ENCODE data around the gene POU4F3. TPM values are rescaled to one million over a fixed set of nuclear protein-coding genes. Genes with fewer than 3 reads are reported as not detected.

POU4F3 gene
- total RNA-seq, 2 donors from 2014 or later, result 0.16 TPM; not detected in 1

DNA sequence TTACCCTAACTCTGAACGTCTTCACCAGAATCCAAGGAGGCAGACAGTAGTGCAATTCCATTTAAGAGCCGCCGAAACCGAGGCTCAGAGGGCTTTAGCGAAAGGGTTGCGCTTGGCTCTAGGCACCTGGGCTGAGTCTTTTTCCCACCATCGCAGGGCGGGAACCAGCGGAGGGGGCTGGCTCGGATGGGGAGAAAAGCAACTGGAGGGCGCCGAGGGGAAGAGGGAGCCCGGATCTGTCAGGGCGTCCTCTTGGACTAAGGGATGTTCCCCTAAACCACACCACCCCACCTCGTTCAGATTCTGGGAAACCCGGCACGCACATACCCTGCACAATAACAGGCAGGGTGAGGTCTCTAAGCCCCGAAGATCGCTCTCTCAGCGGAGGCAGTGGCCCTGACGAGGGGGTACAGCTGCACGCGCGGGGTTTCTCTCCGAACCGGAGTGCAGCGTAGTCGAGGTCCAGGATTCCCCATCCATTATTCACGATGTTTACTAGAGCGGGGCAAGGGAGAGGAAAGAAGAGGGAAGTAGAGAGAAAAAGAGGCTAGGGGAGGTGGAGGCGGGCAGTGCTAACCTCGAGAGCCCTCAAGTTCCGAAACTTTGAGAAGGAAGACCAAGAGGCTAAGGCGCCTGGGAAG, 1.3 kb upstream of the POU4F3 start:
- DNase-seq, result no peak
- ATAC-seq, result no peak
- intact Hi-C loops (cut with DNase I), result no loop called here

- no peak for DNase-seq
- no peak for ATAC-seq
- intact Hi-C loops (cut with DNase I), result no loop called here
These were observed 711 bp upstream of the POU4F3 start for GRCh38 chr5:146337928-146338327.

DNA sequence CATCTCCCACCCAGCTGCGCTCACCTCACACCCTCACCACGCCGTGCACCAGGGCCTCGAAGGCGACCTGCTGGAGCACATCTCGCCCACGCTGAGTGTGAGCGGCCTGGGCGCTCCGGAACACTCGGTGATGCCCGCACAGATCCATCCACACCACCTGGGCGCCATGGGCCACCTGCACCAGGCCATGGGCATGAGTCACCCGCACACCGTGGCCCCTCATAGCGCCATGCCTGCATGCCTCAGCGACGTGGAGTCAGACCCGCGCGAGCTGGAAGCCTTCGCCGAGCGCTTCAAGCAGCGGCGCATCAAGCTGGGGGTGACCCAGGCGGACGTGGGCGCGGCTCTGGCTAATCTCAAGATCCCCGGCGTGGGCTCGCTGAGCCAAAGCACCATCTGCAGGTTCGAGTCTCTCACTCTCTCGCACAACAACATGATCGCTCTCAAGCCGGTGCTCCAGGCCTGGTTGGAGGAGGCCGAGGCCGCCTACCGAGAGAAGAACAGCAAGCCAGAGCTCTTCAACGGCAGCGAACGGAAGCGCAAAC, 1.1 kb downstream of the POU4F3 start:
- no peak for ATAC-seq

GRCh38 chr5:146340260-146341081, 1.8 kb downstream of the POU4F3 start:
- intact Hi-C loops (cut with DNase I), result no loop called here
- peak; percentile 68 for DNase-seq
- peak in 1 of 2 donors; percentile 49 for ATAC-seq

More for the DNA sequence above, 1.1 kb downstream of the POU4F3 start:
- intact Hi-C loops (cut with DNase I), result no loop called here
- no peak for DNase-seq

DNA sequence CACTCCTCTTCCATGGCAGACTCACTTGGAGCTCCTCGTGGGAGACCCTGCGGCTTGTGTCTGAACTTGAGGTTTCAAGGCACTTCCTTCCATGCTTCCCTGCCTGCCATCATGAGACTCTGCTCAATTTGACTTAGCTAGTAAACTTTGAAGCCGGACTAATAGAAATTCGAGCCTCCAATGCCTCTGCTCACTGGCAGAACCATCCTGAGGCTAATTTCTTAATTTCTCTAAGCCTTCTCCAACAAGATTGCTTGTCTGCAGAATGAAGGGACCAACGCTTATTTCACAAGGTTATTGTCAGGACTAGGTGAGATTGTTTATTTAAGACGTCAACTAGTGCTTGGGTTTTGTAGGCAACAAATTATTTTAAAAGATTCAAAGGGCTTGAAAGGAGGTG, 3.2 kb downstream of the POU4F3 start:
- no peak for DNase-seq
- no peak for ATAC-seq
- intact Hi-C loops (cut with DNase I), result no loop called here

- DNase-seq (no peak), ATAC-seq (no peak)
- intact Hi-C loops (cut with DNase I), result no loop called here
These were observed 3.9 kb downstream of the POU4F3 start for GRCh38 chr5:146342519-146342881.

DNA sequence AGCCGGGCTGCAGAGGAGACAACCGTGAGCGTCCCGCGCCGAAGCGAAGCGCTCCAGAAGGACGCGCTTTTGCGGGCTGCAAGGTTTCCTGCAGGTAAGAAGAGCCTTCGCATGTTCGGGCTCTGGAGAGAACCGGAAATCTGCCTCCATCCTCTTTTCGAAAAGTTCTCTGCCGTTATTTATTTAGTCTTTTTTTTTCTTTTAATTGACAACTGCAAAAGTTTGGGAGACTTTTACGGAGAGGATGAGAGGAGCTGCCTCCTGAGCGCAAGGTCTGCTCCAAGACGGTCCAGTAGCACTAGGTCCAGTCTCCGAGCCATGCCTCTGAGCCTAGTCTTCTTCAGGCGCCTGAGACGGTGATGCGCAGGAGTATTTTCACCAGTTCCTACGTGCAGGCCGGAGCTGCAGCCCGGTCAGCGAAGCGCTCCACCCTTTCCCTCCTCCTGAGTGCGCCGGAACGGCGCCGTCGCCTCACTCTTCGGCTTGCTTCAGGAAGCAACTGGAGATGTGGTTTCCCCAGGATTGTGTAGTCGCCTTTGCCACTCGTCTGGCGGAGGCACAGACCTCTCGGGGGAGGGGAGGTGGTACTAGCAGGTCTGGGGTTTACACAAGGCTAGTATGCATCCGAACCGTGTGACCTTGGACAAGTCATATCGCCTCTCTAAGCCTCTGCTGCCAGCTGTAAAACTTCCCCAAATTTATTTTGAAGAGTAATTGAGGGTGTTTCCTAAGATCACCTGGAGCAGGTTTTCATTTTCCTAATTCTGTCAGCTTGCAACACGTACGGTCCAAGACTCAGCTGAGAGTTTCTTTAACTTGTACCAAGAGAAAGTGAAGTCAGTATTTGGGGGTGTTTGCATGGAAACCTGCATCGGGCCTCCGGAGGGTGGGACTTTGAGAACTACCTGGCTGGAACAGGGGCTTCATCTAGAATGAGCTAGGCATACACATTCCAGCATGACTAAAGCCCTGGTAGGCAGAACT, 4.5 kb downstream of the POU4F3 start:
- ATAC-seq (no peak), DNase-seq (no peak)
- intact Hi-C loops (cut with DNase I), result no loop called here

DNA sequence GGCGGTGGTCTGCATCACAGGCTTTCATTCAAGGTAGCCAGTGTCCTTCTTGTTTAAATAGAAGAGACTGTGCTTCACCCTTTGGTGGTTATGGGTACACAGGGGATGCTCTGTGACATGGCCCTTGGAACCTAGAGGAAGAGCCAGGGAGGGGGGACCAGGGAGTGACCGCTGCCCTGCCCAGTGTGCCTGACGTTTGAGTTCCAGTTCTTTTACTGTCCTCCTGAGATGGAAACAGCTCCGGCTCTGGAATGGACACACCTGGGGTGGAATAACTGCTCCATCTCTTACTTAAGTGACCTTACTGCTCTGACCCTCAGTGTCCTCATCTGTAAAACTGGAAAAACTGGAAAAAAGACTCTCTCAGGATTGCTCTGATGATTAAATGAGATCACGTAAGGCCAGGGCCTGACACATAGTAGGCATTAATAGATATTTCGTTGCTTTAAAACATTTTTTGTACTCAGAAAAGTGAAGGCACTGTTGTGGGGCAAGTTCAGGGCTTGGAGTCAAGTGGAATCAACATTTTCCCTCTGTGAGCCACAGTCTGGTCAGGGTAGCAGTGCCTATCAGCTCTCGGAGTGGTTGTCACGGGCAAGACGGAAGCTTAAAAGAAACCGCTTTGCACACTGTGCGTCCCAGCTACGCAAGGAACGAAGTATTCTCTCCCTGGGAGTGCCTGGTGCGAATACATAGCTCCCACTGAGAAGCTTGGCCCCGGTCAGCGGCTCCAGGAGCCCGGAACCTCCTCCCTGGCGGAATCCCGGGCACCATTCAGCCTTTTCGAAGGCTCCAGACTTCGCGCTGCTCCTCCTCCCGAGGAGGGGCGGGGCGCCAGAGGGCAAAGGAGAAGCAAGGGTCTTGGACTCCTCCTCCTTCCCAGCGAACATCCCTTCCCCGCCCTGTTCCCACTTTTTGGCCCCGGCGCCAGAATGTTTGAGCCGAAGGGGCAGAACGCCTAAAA, 5.8 kb downstream of the POU4F3 start:
- intact Hi-C loops (cut with DNase I), result no loop called here
- DNase-seq (no peak), ATAC-seq (peak in 1 of 2 donors; percentile 47)

GRCh38 chr5:146345240-146345577, 6.6 kb downstream of the POU4F3 start:
- intact Hi-C loops (cut with DNase I), result no loop called here
- no peak for DNase-seq

DNA sequence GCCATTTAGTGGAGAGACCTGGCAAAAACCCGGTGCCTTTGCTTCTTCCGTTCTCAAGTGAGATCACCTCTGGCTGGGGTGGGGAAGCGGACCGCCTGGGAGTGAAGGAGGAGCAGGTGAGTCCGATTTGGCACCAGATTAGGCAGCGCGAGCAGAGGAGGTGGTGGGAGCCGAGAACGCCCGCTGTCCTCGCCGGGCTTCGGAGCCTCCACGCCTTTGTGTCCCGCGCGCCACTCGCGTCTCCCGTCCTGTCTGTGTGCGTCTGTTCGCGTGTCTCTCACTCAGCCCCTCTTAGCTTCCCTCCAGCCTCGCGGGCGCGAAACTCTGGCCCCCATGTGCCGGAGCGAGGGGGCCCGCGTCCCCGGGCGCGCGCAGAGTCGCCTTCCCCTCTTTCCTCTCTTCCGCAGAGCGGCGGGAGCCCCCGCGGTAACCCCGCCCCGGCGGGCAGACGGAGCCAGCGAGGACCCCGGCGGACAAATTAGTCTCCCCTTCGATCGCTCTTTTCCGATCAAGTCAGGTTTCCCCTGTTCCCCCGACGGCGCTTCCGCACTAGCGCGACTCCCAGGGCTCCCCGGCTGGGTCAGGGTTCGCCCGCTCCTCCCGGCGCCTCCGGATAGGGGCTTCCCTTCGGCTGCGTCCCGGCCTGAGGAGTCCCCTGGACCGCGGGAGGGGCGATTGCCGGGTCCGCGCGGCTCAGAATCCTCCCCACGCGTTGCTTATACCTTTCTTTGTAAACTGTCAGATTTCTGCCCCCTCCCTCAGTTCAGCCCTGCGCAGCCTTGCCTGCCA, 7.1 kb downstream of the POU4F3 start:
- intact Hi-C loops (cut with DNase I), result no loop called here
- ATAC-seq (no peak), DNase-seq (no peak)

More at GRCh38 chr5:146345240-146345577, 6.6 kb downstream of the POU4F3 start:
- no peak for ATAC-seq

GRCh38 chr5:146357126-146357525, 18.5 kb downstream of the POU4F3 start:
- intact Hi-C loops (cut with DNase I), result no loop called here
- no peak for DNase-seq

DNA sequence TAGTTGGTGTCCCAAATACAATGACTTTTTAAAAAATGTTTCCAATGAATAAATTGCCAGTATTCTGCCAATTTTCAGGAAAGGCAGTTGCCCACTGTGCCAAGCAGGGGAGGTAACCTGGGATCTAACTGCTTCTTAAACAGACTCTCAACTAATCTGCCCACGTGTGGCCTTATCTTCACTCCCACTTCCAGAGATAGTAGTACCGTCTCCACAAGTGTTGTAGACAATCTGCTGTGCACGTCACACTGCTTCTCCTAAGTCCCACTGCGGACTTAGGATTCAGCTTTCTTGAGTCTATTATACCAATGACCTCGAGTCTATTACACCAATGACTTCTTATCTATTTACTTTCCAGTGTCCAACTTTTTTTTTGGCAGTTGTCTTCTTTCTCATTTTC, 21.2 kb downstream of the POU4F3 start:
- ATAC-seq, result peak in 1 of 2 donors; percentile 66
- intact Hi-C loops (cut with DNase I), result no loop called here
- no peak for DNase-seq

More at GRCh38 chr5:146357126-146357525, 18.5 kb downstream of the POU4F3 start:
- no peak for ATAC-seq

GRCh38 chr5:146363161-146363874, 24.7 kb downstream of the POU4F3 start:
- intact Hi-C loops (cut with DNase I), result no loop called here
- DNase-seq, result no peak
- ATAC-seq, result peak in 1 of 2 donors; percentile 33

- ATAC-seq (no peak), DNase-seq (no peak)
- intact Hi-C loops (cut with DNase I), result no loop called here
These were observed 27.0 kb downstream of the POU4F3 start for GRCh38 chr5:146365618-146366017.

DNA sequence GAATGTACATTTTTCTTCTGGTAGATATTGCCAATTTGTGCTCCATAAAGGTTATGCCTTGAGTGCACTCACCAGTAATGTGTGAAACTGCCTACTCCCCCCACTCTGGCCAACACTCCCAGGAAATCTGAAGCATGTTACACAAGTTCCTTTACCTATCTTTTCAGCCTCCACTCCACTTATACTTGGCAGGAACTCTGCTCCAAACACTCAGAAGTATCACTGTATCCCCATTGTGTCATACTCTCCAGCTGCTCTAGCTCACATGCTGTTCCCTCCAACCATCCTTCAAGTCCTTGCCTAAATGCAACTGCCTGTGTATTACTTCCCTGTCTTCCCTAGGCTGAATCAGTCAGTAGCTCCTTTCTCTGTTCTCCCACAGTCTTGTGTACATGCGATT, 28.3 kb downstream of the POU4F3 start:
- ATAC-seq (peak in 1 of 2 donors; percentile 44), DNase-seq (no peak)
- intact Hi-C loops (cut with DNase I), result no loop called here

- intact Hi-C loops (cut with DNase I), result no loop called here
- no peak for DNase-seq
- ATAC-seq, result no peak
These were observed 29.5 kb downstream of the POU4F3 start for GRCh38 chr5:146368137-146368536.

DNA sequence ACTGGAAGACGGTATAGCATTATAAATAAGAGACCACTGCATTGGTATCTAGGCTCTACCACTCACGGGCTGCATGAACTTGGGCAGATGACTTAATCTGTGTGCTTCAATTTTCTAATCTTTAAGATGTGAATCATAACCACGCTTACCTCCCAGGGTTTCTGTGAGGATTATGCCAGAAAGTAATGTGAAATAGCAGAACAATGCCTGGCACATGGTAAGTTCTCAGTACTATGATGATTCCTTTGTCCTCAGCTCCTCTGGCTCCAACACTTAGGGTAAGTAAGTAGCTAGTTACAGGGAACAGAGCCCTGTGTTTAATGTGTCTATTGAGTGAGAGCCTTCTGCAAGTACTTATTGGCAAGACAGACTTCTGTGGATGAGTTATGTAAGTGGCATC, 31.1 kb downstream of the POU4F3 start:
- no peak for ATAC-seq
- intact Hi-C loops (cut with DNase I), result no loop called here
- DNase-seq, result no peak
